Adipose tissue (tissue), 3 donors: ENCODE measurements around the gene CAV1. TPM values are rescaled to one million over a fixed set of nuclear protein-coding genes. Genes with fewer than 3 reads are reported as not detected.

Source experiments
- H3K27ac ChIP-seq: one replicate; pipeline ENCODE4 v1.5.1; 2013; ENCODE audit warnings: low read depth, low read length
- WGBS, 3 donors: extraction: QIAGEN DNeasy Blood & Tissue Kit; methylation state at CpG; one replicate each; pipeline ENCODE4 v1.1.7; 2013; 5-methylcytosine and 5-hydroxymethylcytosine counted together
- polyA plus RNA-seq, 3 donors: library from polyadenylated mRNA; stranded (reverse); fragments of 200-250 nt; gene quantifications; one replicate each; pipeline ENCODE4 v1.2.3, GENCODE V29; 2013
- donor health status: healthy with polysubstance abuse.
- donor health status: Bipolar disorder and iron deficiency.
- donor health status: healthy.

Gene CAV1
- polyA plus RNA-seq, 3 donors: 41.4 to 407 (median 203) TPM

DNA sequence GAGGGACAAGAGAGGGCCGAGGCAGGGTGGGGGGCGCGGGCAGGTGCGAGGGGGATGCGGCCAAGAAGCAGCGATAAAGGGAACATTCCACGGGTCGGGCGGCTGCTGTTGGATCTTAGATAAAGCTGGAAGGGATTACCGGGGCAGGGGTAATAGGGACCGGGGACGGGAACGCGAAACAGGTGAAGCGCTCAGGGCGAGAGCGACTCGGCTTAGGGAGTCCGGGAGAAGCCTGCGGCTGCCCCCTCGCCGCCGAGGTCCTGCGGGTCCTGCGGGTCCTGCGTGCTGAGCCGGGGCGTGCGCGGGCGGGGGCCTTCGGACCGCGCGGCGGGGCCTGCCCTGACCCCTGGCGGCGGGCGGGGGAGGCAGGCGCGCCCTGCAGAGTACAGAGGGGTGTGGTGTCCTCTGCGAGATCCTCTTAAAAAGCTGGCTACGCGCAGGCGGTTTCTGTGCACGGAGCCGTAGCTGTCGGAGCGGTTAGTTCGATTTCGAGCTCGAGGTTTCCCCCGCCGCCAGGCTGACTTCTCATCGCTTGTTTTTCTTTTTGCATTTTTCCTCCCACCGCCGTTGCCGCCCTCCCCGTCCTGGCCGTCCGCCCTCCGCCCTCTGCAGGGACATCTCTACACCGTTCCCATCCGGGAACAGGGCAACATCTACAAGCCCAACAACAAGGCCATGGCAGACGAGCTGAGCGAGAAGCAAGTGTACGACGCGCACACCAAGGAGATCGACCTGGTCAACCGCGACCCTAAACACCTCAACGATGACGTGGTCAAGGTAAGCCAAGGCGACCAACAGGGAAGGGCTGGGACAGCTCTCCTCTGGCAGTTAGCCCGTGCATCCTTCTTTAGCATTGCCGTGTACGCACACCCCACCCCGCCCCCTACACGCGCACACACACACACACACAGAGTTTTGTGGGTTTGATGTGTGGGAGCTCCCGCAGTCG, 1.4 kb downstream of the CAV1 start:
- H3K27ac ChIP-seq: peak overlapping the region; percentile 53
- WGBS, 3 donors: 1 to 2% (median 1%) methylated on average over 66 to 83 of the region's 83 CpGs

DNA sequence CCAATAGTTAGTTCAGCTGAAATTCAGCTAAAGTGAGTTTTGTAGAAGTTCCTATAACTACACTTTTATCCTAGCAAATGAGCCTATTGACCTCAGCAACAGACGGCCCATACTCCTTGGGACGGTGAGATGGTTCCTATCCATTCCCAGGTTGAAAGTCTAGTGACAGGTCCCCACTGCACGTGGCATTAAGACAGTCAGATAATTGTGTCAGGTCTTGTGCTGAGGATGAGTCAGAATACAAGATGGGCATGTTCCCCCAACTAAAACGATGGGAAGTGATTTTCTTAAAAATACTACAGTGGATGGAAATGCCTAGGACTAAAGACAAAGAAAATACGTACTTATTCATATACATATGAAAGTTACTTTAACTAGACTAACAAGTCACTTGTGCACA, 2.1 kb downstream of the CAV1 start:
- 34 to 57% (median 39%) methylated on average over 5 of the region's 5 CpGs for WGBS, 3 donors
- H3K27ac ChIP-seq: no peak overlapping the region

GRCh38 chr7:116527521-116527920, 2.7 kb downstream of the CAV1 start:
- 27 to 68% (median 28%) methylated on average over 3 of the region's 3 CpGs for WGBS, 3 donors
- H3K27ac ChIP-seq: peak overlapping the region; percentile 2

DNA sequence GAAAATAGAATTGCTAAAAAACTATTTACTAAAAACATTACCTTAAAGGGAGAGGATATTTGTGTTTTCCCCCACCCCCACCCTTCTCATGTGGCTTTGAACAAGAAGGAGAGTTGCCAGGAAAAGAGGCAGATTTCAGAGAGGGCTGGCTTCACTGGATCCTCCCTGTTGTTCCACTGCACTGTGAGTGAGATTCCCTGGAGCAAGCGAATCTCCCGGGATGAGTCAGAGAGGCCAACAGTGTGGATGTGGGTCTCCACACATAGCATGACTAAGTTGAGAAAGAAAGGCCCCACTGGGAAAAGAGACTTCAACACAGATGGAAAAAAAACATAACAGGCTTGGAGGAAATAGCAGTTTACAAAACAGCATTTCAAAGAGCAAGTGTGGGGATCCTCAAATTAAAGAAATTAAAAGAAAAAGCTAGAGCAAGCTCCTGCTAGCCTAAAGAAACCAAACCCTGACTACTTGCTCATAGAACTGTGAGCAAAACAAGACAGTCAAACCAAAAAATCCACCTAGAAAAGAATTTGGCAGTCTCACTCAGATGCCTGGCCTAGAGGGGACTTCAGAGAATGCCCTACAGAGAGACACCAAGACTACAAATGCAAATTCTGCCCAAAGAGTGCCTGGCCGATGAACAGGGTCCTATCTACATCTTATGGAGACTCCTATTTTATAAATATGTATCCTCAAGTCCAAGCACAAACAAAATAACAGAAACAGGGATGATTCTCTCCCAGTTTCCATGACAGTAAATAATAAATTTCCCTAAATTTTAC, 3.4 kb downstream of the CAV1 start:
- H3K27ac ChIP-seq: no peak overlapping the region
- WGBS, 3 donors: 40 to 86% (median 46%) methylated on average over 3 of the region's 3 CpGs

DNA sequence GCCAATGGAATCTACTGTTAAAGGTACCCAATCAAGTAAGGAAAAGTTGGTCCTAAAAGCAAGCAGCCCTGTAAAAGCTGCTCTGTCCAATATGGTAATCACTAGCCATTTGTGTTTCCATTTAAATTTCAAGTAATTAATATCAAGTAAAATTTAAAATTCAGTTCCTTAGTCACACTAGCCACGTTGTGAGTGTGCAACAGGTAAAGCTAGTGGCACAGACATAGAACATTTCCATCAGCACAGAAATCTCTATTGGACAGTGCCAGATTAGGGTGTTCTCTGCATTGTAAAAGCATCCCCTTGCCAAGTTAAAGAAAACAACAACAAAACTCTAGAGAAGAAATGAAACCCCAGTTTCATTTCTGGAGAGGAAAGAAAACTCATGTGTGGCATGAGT, 4.4 kb downstream of the CAV1 start:
- WGBS, 3 donors: 36 to 74% (median 51%) methylated on average over 1 of the region's 1 CpG
- H3K27ac ChIP-seq: no peak overlapping the region

DNA sequence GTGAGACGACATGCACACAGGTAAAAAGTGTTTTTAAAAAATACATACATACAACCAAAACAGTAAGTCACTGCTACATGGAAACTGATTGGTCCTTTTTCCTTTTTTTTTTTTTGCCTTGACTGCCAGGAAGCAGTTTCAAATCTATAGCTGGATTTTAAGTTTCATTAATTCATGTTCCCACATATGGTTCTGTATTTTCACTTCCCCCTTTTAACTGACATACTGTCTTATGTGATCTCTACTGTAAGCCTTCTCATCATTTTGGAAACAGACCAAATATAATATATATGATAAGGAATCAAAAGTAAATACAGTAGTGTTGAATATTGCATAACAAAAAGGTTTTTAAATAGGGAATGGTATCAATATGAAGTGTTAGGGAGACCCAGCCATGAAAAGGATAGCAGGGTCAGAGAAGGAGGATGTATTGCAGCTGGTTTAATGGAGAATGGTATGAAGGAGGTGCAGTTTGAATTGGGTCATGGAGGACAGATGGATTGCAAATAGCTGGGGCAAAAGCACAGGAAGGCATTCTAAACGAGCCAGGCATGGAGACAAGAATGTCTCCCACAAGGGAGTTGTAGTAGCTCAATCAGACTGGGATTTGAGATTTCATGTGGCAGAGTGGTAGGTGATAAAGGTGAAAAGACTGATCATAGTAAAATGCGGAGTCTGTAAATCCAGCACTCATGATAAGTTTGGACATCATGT, 5.4 kb downstream of the CAV1 start:
- no peak overlapping the region for H3K27ac ChIP-seq
- WGBS, 3 donors: 52 to 81% (median 53%) methylated on average over 3 of the region's 3 CpGs

- 66 to 88% (median 76%) methylated on average over 3 of the region's 3 CpGs for WGBS, 3 donors
- no peak overlapping the region for H3K27ac ChIP-seq
Observed at GRCh38 chr7:116532102-116532688, 7.4 kb downstream of the CAV1 start.

DNA sequence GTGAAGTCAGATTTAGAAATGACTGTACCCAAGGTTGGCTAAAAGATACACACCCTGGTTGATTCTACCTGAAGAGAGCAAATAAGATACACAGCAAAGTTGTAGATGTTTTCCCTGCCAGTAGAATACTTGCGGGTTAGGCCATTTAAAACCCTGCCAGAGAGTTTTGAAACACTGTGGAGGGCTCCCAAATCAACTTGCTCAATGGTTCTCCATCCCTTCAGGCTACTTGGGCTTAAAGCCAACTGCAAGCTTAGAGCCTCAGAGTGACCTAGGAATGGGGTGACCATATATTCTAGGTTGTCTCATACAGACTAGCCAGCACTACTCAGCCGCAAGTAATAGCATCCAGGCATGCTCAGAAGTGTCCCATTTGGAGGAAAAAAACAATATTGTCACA, 10.0 kb downstream of the CAV1 start:
- 53 to 89% (median 59%) methylated on average over 2 of the region's 2 CpGs for WGBS, 3 donors
- H3K27ac ChIP-seq: no peak overlapping the region

DNA sequence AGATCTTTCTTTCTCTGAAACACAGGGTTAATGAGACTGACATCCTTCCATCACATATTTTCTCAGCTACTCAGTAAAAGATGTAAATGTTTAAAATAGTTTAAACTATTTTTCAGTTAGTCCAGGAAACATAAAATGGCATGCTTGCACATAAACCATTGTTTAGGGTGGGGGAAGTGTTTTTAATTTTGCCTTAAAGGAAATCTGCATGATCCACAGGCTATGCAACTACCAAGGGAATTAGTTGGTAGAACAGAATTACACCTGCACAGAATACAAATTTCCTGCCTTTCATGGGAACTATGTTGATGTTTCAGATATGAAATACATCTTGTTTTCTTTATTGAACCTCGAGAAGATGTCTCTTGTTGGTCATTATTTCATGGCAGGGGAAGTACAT, 10.6 kb downstream of the CAV1 start:
- no peak overlapping the region for H3K27ac ChIP-seq
- 63 to 79% (median 76%) methylated on average over 1 of the region's 1 CpG for WGBS, 3 donors

GRCh38 chr7:116538138-116538537, 13.3 kb downstream of the CAV1 start:
- no peak overlapping the region for H3K27ac ChIP-seq
- WGBS, 3 donors: 61 to 81% (median 72%) methylated on average over 2 of the region's 2 CpGs

DNA sequence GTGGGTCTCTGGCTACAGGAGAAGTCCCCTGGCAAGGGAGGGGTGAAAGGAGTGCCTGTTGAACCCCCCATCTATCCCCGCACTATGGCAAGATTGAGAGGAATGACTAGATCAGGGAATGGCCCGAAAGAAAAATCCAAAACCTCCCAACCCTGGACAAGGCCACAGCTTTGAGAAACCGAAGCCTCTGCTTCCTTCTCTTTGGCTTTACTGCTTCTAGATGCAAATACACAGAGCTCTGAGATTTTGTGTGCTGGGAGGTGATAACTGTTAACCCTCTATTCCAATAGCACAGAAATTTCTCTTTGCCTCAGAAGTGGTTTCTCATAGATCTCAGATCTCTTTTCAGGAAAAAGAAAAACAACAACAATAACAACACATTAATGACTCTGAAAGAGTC, 15.0 kb downstream of the CAV1 start:
- no peak overlapping the region for H3K27ac ChIP-seq
- 84 to 89% (median 88%) methylated on average over 3 of the region's 3 CpGs for WGBS, 3 donors

DNA sequence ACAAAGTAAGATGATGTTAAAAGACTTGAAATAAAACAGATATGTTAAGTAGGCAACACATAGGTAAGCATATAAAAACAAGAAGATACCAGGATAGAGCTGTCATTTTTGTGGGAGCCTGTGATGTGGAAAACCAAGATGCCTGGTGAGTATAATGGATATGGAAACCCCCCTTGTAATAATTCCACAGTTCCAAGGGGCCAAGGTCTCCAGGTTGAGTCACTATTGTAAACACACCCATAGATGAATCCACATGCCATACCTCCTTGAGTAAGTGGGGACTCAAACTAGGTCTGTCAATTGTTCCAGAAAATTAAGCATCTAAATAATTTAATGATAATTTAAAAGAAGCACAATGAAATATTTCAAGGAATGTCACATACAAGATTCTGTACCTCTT, 15.9 kb downstream of the CAV1 start:
- H3K27ac ChIP-seq: no peak overlapping the region

- 71 to 82% (median 77%) methylated on average over 3 of the region's 3 CpGs for WGBS, 3 donors
- H3K27ac ChIP-seq: no peak overlapping the region
Observed at GRCh38 chr7:116541951-116542350, 17.1 kb downstream of the CAV1 start.

DNA sequence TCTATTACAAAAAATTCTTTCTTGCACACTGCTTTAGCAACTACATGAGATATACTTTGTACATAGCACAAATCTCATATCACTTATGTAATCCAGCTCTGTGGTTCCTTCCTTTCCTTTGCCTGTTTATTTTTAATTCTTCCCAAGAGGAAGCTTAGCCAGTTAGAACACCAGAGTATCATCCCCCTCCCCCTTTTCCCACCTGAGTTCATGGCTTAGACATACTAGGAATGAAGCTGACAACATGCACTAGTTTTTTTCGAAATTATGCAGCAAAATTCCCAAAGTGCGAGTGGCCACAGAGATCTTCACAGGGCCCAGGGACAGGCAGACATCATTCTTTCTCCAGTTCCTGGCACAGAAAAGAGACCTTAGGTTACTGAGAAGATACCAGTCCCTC, 17.8 kb downstream of the CAV1 start:
- WGBS, 3 donors: 66 to 80% (median 71%) methylated on average over 2 of the region's 2 CpGs
- no peak overlapping the region for H3K27ac ChIP-seq

DNA sequence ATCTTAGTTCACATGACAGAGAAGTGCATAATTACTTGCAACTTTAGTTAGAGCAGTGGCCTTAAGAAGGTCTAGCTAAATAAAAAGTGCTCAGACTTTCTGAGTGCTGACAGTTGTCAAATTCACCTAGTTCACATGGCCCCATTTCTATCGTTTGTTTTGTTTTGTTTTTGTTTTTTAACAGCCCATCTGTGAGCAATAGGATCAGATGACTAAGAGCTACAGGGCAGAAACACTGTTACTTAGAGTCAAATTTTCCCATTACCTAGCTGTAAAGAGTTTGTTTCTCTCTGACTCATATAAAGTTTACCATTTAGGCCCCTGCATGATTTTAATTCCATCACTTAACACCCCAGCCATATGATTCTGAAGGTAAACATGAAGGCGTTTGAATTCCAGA, 18.8 kb downstream of the CAV1 start:
- no peak overlapping the region for H3K27ac ChIP-seq
- 59 to 75% (median 71%) methylated on average over 2 of the region's 2 CpGs for WGBS, 3 donors

DNA sequence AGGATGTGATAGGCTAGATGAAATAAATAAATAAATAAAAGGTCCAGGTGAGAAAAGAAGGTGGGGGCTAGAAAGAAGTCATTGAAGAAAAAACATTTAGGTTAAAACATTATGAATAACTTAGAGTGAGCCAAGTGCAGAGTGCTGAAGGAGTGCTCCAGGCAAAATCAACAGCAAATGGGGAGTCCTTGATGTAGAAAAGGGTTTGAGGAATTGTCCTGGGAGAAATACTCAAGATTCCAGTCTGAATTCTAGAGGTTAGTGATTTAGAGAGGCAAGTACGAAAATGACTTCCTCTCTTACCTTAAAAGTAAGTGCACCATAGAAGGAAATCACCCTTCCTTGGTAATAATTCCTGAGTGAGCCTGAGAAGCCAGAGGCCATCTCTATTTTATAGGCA, 19.7 kb downstream of the CAV1 start:
- H3K27ac ChIP-seq: no peak overlapping the region
- WGBS, 3 donors: 58 to 79% (median 63%) methylated on average over 1 of the region's 1 CpG

DNA sequence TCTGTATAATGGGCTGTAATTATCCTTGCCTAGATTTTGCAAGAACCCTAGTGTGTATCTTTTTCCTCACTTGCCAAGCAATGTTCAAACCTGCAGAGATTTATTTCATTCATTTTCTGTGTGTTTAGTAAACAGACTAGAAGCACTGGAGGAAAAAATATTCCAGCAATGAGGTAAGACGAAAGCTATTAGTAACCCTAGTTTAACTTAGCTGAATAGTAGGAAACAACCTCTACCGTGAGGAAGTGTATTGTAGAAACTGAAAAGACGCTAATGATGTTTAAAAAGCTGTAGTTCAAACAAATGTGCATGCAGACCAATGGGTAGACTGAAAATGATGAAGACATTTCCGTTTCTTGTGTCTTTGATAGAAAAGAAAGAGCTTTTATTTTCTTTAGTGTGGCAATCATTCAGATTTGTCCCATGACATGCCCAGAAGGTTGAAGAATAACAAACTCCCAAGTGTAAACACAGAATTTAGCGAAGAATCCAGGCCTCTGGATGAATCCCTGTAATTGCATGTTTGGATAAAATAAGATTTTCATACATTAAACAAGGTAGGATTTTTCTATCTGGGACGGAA, 20.7 kb downstream of the CAV1 start:
- 68 to 77% (median 76%) methylated on average over 6 of the region's 6 CpGs for WGBS, 3 donors
- H3K27ac ChIP-seq: no peak overlapping the region

DNA sequence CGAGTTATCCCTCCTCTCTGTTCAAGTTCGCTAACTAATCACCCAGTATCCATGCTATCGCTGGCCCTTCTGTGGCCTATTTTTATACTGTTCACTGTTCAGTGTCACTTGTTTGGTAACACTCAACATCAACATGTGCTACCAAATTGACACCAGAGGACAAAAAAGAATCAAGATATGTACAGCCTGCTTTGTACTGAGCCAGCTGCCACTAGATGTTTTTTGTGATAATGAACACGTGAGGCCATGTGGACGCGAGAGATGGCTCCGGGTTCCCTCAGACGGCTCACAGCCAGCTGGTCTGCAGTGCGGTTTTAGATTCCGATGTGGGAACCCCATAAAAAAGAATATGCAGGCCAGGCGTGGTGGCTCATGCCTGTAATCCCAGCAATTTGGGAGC, 21.2 kb downstream of the CAV1 start:
- WGBS, 3 donors: 92 to 93% (median 93%) methylated on average over 11 of the region's 11 CpGs
- no peak overlapping the region for H3K27ac ChIP-seq
